Ishikawa (cell line): Measurements from ENCODE around the gene SDF2L1.

Source experiments
- CEBPB ChIP-seq: IDR thresholded peaks from 2 replicates; pipeline ENCODE4 v1.6.1; 2012
- CREB1 ChIP-seq: IDR thresholded peaks from 2 replicates; pipeline ENCODE4 v1.6.1; 2012; ENCODE audit warnings: low read depth
- EGR1 ChIP-seq: IDR thresholded peaks from 2 replicates; pipeline ENCODE4 v1.6.1; 2012
- EP300 ChIP-seq: IDR thresholded peaks from 2 replicates; pipeline ENCODE4 v1.6.1; 2012; ENCODE audit warnings: borderline replicate concordance
- FOXM1 ChIP-seq: IDR thresholded peaks from 2 replicates; pipeline ENCODE4 v1.6.1; 2012; ENCODE audit warnings: low read depth, borderline replicate concordance
- MAX ChIP-seq: IDR thresholded peaks from 2 replicates; pipeline ENCODE4 v1.6.1; 2012
- NFIC ChIP-seq: IDR thresholded peaks from 2 replicates; pipeline ENCODE4 v1.6.1; 2012
- RAD21 ChIP-seq: IDR thresholded peaks from 2 replicates; pipeline ENCODE4 v1.6.1; 2012; ENCODE audit warnings: low read depth
- REST ChIP-seq: IDR thresholded peaks from 2 replicates; pipeline ENCODE4 v1.6.1; 2012; ENCODE audit warnings: low read depth, mild to moderate bottlenecking
- TAF1 ChIP-seq: IDR thresholded peaks from 2 replicates; pipeline ENCODE4 v1.6.1; 2012; ENCODE audit warnings: low read depth, mild to moderate bottlenecking
- TCF12 ChIP-seq: IDR thresholded peaks from 2 replicates; pipeline ENCODE4 v1.6.1; 2012; ENCODE audit warnings: low read depth
- TEAD4 ChIP-seq: IDR thresholded peaks from 2 replicates; pipeline ENCODE4 v1.6.1; 2012
- USF1 ChIP-seq: IDR thresholded peaks from 2 replicates; pipeline ENCODE4 v1.6.1; 2012
- YY1 ChIP-seq: IDR thresholded peaks from 2 replicates; pipeline ENCODE4 v1.6.1; 2012; ENCODE audit warnings: low read depth
- ZBTB7A ChIP-seq: IDR thresholded peaks from 2 replicates; pipeline ENCODE4 v1.6.1; 2012; ENCODE audit warnings: low read depth

The SDF2L1 gene

GRCh38 chr22:21635771-21636510 is 6.2 kb upstream of the SDF2L1 start:
- TF ChIP-seq MAX = no peak
- TF ChIP-seq RAD21 = no peak

GRCh38 chr22:21636629-21637218 is 5.4 kb upstream of the SDF2L1 start:
- no peak for TF ChIP-seq MAX
- no peak for TF ChIP-seq RAD21
- TF ChIP-seq EGR1 = no peak
- TF ChIP-seq CREB1 = no peak

GRCh38 chr22:21639359-21639758 is 2.7 kb upstream of the SDF2L1 start:
- TF ChIP-seq MAX = no peak
- no peak for TF ChIP-seq TAF1
- TF ChIP-seq NFIC = no peak
- no peak for TF ChIP-seq YY1
- no peak for TF ChIP-seq REST
- TF ChIP-seq EP300 = no peak

- TF ChIP-seq YY1 = no peak
- TF ChIP-seq TEAD4 = no peak
- no peak for TF ChIP-seq MAX
- no peak for TF ChIP-seq ZBTB7A
- TF ChIP-seq EP300 = no peak
- no peak for TF ChIP-seq TCF12
- no peak for TF ChIP-seq NFIC
- no peak for TF ChIP-seq EGR1
- no peak for TF ChIP-seq TAF1
- no peak for TF ChIP-seq CEBPB
- TF ChIP-seq CREB1 = no peak
- no peak for TF ChIP-seq FOXM1
- no peak for TF ChIP-seq REST
- TF ChIP-seq USF1 = no peak
- no peak for TF ChIP-seq RAD21
Measured at GRCh38 chr22:21640810-21641209, 1.3 kb upstream of the SDF2L1 start.

- TF ChIP-seq CEBPB (no peak), CREB1 (no peak), TCF12 (no peak), FOXM1 (no peak), USF1 (no peak), TEAD4 (no peak), REST (no peak), RAD21 (peak; percentile 58), ZBTB7A (no peak), YY1 (peak; percentile 64; the same call in 1 of the 2 replicates), NFIC (no peak), EP300 (no peak; the same call in 1 of the 2 replicates), MAX (peak; percentile 6; the same call in 1 of the 2 replicates), EGR1 (no peak), TAF1 (no peak)
Measured at GRCh38 chr22:21641417-21641788, 699 bp upstream of the SDF2L1 start.
